ENCODE measurements around the gene PGAM1.

The PGAM1 gene

DNA sequence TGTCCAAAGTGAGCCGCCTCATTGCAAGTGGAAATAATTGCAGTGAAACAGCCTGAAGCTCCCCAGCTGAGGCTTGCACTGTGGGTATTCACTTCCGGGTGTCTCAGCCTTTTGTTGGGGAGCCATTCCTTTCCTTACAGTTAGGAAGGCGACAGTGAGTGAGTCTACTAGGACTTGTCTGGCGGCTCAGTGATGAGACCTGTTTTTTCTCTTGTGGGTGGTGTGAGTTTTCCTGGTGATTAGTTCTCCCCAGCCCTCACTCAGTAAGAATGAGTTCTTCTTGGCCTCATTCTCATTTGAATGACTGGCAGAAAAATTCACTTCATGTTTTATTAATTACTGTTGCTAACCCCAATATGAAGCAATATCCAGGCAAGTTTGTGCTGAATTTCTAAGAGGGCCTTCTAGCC, 2.6 kb downstream of the PGAM1 start:
- TF ChIP-seq YY2 (tag by site-specific recombination; IDR thresholded peaks at IDR 0.05) (no peak), KLF10 (tag by site-specific recombination; IDR thresholded peaks at IDR 0.05) (no peak), ZBTB20 (tag by site-specific recombination; IDR thresholded peaks at IDR 0.05) (no peak), ZNF701 (tag by site-specific recombination; IDR thresholded peaks at IDR 0.05) (no peak), ZNF292 (tag by site-specific recombination; IDR thresholded peaks at IDR 0.05; ENCODE audit: borderline replicate concordance, low read depth) (no peak), SETDB1 (IDR thresholded peaks at IDR 0.05; ENCODE audit: insufficient read length, low read length) (no peak), SALL2 (tag by site-specific recombination; IDR thresholded peaks at IDR 0.05; ENCODE audit: borderline replicate concordance) (no peak), TRIM28 (IDR thresholded peaks at IDR 0.05; ENCODE audit: borderline replicate concordance, low read length) (no peak), MYNN (tag by site-specific recombination; IDR thresholded peaks at IDR 0.05; ENCODE audit: borderline replicate concordance) (no peak), PRDM1 (tag by site-specific recombination; IDR thresholded peaks at IDR 0.05) (peak; percentile 70), GLIS1 (tag by site-specific recombination; IDR thresholded peaks at IDR 0.05) (peak; percentile 33; the same call in 1 of the 2 replicates), ZNF776 (tag by site-specific recombination; IDR thresholded peaks at IDR 0.05; ENCODE audit: borderline replicate concordance) (no peak), IKZF3 (tag by site-specific recombination; IDR thresholded peaks at IDR 0.05) (no peak), HOXA7 (CRISPR knock-in tag; IDR thresholded peaks at IDR 0.05; ENCODE audit: borderline replicate concordance) (no peak)
- TF ChIP-seq, protein P1, sequence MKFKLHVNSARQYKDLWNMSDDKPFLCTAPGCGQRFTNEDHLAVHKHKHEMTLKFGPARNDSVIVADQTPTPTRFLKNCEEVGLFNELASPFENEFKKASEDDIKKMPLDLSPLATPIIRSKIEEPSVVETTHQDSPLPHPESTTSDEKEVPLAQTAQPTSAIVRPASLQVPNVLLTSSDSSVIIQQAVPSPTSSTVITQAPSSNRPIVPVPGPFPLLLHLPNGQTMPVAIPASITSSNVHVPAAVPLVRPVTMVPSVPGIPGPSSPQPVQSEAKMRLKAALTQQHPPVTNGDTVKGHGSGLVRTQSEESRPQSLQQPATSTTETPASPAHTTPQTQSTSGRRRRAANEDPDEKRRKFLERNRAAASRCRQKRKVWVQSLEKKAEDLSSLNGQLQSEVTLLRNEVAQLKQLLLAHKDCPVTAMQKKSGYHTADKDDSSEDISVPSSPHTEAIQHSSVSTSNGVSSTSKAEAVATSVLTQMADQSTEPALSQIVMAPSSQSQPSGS (tag by site-specific recombination; IDR thresholded peaks at IDR 0.05; ENCODE audit: low read depth), result no peak
- TF ChIP-seq, protein P2, sequence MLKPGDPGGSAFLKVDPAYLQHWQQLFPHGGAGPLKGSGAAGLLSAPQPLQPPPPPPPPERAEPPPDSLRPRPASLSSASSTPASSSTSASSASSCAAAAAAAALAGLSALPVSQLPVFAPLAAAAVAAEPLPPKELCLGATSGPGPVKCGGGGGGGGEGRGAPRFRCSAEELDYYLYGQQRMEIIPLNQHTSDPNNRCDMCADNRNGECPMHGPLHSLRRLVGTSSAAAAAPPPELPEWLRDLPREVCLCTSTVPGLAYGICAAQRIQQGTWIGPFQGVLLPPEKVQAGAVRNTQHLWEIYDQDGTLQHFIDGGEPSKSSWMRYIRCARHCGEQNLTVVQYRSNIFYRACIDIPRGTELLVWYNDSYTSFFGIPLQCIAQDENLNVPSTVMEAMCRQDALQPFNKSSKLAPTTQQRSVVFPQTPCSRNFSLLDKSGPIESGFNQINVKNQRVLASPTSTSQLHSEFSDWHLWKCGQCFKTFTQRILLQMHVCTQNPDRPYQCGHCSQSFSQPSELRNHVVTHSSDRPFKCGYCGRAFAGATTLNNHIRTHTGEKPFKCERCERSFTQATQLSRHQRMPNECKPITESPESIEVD (tag by site-specific recombination; IDR thresholded peaks at IDR 0.05), result no peak
- TF ChIP-seq, protein P3, sequence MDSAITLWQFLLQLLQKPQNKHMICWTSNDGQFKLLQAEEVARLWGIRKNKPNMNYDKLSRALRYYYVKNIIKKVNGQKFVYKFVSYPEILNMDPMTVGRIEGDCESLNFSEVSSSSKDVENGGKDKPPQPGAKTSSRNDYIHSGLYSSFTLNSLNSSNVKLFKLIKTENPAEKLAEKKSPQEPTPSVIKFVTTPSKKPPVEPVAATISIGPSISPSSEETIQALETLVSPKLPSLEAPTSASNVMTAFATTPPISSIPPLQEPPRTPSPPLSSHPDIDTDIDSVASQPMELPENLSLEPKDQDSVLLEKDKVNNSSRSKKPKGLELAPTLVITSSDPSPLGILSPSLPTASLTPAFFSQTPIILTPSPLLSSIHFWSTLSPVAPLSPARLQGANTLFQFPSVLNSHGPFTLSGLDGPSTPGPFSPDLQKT (IDR thresholded peaks at IDR 0.05; ENCODE audit: borderline replicate concordance, low read depth, low read length), result no peak
- TF ChIP-seq, protein P4, sequence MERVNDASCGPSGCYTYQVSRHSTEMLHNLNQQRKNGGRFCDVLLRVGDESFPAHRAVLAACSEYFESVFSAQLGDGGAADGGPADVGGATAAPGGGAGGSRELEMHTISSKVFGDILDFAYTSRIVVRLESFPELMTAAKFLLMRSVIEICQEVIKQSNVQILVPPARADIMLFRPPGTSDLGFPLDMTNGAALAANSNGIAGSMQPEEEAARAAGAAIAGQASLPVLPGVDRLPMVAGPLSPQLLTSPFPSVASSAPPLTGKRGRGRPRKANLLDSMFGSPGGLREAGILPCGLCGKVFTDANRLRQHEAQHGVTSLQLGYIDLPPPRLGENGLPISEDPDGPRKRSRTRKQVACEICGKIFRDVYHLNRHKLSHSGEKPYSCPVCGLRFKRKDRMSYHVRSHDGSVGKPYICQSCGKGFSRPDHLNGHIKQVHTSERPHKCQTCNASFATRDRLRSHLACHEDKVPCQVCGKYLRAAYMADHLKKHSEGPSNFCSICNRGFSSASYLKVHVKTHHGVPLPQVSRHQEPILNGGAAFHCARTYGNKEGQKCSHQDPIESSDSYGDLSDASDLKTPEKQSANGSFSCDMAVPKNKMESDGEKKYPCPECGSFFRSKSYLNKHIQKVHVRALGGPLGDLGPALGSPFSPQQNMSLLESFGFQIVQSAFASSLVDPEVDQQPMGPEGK (tag by site-specific recombination; IDR thresholded peaks at IDR 0.05), result no peak
- CTCF ChIA-PET, result no interaction called here
- no peaks in the 10 kb centered on the region for H3K9me3 ChIP-seq (ENCODE audit: control insufficient read depth, insufficient read depth, low read depth, low read length)
- peak overlapping the region; percentile 29; the same call in 1 of the 2 replicates for H3K27ac ChIP-seq (ENCODE audit: extremely low read depth, low read depth, low read length)
- POLR2A ChIA-PET, result interaction anchor here (0.5 to 1.7 kb wide), 3 partner anchors 25 to 136 kb away, joined by 3 to 6 read pairs (median 4); partner anchors contain the start of genes ARHGAP19 and RRP12
- no peaks in the 10 kb centered on the region; the same call in 1 of the 2 replicates for H3K4me1 ChIP-seq (ENCODE audit: control insufficient read depth, insufficient read depth, low read length)
- H3K36me3 ChIP-seq (ENCODE audit: control insufficient read depth in 2 of 2, insufficient read depth in 1 of 2, low read length in 2 of 2), result peaks cover 40 to 59% of the 10 kb centered on the region in 2 experiments
- H3K4me3 ChIP-seq (ENCODE audit: low read depth, low read length), result peak overlapping the region; percentile 4; the same call in 1 of the 2 replicates

DNA sequence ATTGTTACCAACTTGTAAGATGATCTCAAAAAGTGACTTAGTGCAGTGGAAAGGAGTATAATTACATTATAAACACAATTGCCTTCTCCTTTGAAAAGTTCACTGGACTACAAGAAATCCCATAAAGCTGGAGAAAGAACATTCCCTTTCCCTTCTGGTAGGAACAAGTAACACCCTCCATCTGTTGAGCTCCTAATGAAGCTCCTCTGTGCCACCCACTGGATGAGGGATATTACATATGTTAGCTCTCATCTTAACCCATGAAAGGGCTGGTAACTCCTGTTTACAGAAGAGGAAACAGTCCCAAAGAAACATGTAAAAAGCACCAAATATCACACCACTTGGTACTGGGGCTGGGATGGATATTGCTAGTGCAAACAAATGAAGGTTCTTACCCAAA, 8.1 kb downstream of the PGAM1 start:
- no peaks in the 10 kb centered on the region for H3K9me3 ChIP-seq (ENCODE audit: control insufficient read depth, insufficient read depth, low read depth, low read length)
- ChIA-PET CTCF (interaction anchor here (0.6 to 1.3 kb wide), 2 partner anchors 32 to 33 kb away, joined by 4 to 6 read pairs; partner anchors contain the start of gene RRP12), POLR2A (interaction anchor here (0.6 to 2.5 kb wide), 5 partner anchors 11 to 33 kb away, joined by 4 to 11 read pairs (median 5); partner anchors contain the start of genes EXOSC1, RRP12 and ZDHHC16)
- H3K36me3 ChIP-seq (ENCODE audit: control insufficient read depth in 2 of 2, insufficient read depth in 1 of 2, low read length in 2 of 2), result peaks cover 77 to 89% of the 10 kb centered on the region in 2 experiments
- H3K27ac ChIP-seq (ENCODE audit: extremely low read depth, low read depth, low read length), result no peak overlapping the region
- no peak overlapping the region for H3K4me3 ChIP-seq (ENCODE audit: low read depth, low read length)
- no peaks in the 10 kb centered on the region for H3K4me1 ChIP-seq (ENCODE audit: control insufficient read depth, insufficient read depth, low read length)
- TF ChIP-seq IKZF3 (tag by site-specific recombination; IDR thresholded peaks at IDR 0.05) (peak; percentile 59; the same call in 1 of the 2 replicates), ZNF792 (tag by site-specific recombination; IDR thresholded peaks at IDR 0.05) (no peak), ZNF266 (tag by site-specific recombination; IDR thresholded peaks at IDR 0.05; ENCODE audit: low read depth) (no peak), ZNF701 (tag by site-specific recombination; IDR thresholded peaks at IDR 0.05) (no peak), MYNN (tag by site-specific recombination; IDR thresholded peaks at IDR 0.05; ENCODE audit: borderline replicate concordance) (no peak), KLF7 (tag by site-specific recombination; IDR thresholded peaks at IDR 0.05; ENCODE audit: borderline replicate concordance) (no peak), ZNF473 (tag by site-specific recombination; IDR thresholded peaks at IDR 0.05) (no peak), ZNF501 (tag by site-specific recombination; IDR thresholded peaks at IDR 0.05) (no peak), GLIS2 (tag by site-specific recombination; IDR thresholded peaks at IDR 0.05) (no peak), ZNF747 (tag by site-specific recombination; IDR thresholded peaks at IDR 0.05) (no peak), GLI2 (tag by site-specific recombination; IDR thresholded peaks at IDR 0.05; ENCODE audit: borderline replicate concordance, low read depth) (no peak), ZNF830 (tag by site-specific recombination; IDR thresholded peaks at IDR 0.05; ENCODE audit: low read depth) (no peak)
- TF ChIP-seq, protein P5, sequence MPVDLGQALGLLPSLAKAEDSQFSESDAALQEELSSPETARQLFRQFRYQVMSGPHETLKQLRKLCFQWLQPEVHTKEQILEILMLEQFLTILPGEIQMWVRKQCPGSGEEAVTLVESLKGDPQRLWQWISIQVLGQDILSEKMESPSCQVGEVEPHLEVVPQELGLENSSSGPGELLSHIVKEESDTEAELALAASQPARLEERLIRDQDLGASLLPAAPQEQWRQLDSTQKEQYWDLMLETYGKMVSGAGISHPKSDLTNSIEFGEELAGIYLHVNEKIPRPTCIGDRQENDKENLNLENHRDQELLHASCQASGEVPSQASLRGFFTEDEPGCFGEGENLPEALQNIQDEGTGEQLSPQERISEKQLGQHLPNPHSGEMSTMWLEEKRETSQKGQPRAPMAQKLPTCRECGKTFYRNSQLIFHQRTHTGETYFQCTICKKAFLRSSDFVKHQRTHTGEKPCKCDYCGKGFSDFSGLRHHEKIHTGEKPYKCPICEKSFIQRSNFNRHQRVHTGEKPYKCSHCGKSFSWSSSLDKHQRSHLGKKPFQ (tag by site-specific recombination; IDR thresholded peaks at IDR 0.05), result no peak

Data from HEK293 (cell line).